MM.1S (cell line): ENCODE data around the gene GAGE10.
"Not testable (repeated sequence)": the region's sequence is repeated elsewhere in the genome, so short reads cannot be mapped to it uniquely, and the experiment has no call there.

Source experiments
- DNase-seq: peaks from one replicate; pipeline ENCODE4 v3.0.0-alpha.2; 2015
- H2AFZ ChIP-seq: fragments of 300-600 bp; sonication (generic); 2 replicates; pipeline ENCODE4 v1.6.0; 2016; ENCODE audit warnings: antibody characterized with exemption, low read length
- H3F3A ChIP-seq: fragments of 300-600 bp; sonication (generic); 2 replicates; pipeline ENCODE4 v1.6.1; 2016; ENCODE audit warnings: mild to moderate bottlenecking, antibody characterized with exemption, low read length, moderate library complexity, mixed read lengths; ENCODE audit not compliant: insufficient read depth
- H3K27ac ChIP-seq: fragments of 300-600 bp; sonication (generic); 2 replicates; pipeline ENCODE4 v1.5.1; 2016; ENCODE audit warnings: mild to moderate bottlenecking, low read length
- H3K27me3 ChIP-seq: fragments of 300-600 bp; sonication (generic); replicated peaks from 2 replicates; pipeline ENCODE4 v1.6.0; 2016; ENCODE audit warnings: low read length; ENCODE audit not compliant: insufficient read depth
- H3K36me3 ChIP-seq: fragments of 300-600 bp; sonication (generic); replicated peaks from 2 replicates; pipeline ENCODE4 v1.6.1; 2016; ENCODE audit warnings: mild to moderate bottlenecking, low read length, mixed read lengths; ENCODE audit not compliant: insufficient read depth
- H3K4me1 ChIP-seq: fragments of 300-600 bp; sonication (generic); 2 replicates; pipeline ENCODE4 v1.6.1; 2016; ENCODE audit warnings: low read length, mixed read lengths
- H3K4me2 ChIP-seq: fragments of 300-600 bp; sonication (generic); 2 replicates; pipeline ENCODE4 v1.6.0; 2016; ENCODE audit warnings: low read depth, low read length
- H3K4me3 ChIP-seq: fragments of 300-600 bp; sonication (generic); 2 replicates; pipeline ENCODE4 v1.5.1; 2016; ENCODE audit warnings: low read length, mixed read lengths
- H3K79me2 ChIP-seq: fragments of 300-600 bp; sonication (generic); 2 replicates; pipeline ENCODE4 v1.6.1; 2016; ENCODE audit warnings: mixed run types, low read length, mixed read lengths
- H3K9ac ChIP-seq: fragments of 300-600 bp; sonication (generic); 2 replicates; pipeline ENCODE4 v1.6.1; 2016; ENCODE audit warnings: low read length, mixed read lengths
- H3K9me2 ChIP-seq: fragments of 300-600 bp; sonication (generic); replicated peaks from 2 replicates; pipeline ENCODE4 v1.6.1; 2016; ENCODE audit warnings: mild to moderate bottlenecking, low read length, mixed read lengths; ENCODE audit not compliant: insufficient read depth
- H3K9me3 ChIP-seq: fragments of 300-600 bp; sonication (generic); replicated peaks from 2 replicates; pipeline ENCODE4 v1.6.1; 2016; ENCODE audit warnings: mild to moderate bottlenecking, low read length, mixed read lengths; ENCODE audit not compliant: insufficient read depth
- H4K20me1 ChIP-seq: fragments of 300-600 bp; sonication (generic); 2 replicates; pipeline ENCODE4 v1.6.1; 2016; ENCODE audit warnings: mild to moderate bottlenecking, low read length, moderate library complexity, mixed read lengths; ENCODE audit not compliant: insufficient read depth
- CTCF ChIP-seq: fragments of 300-600 bp; sonication (generic); IDR thresholded peaks from 2 replicates; pipeline ENCODE4 v1.5.1; 2016; ENCODE audit warnings: antibody characterized with exemption, low read length, mixed read lengths
- EZH2 ChIP-seq: fragments of 300-600 bp; sonication (generic); optimal IDR thresholded peaks from 2 replicates; pipeline ENCODE3; 2017; ENCODE audit warnings: low read depth, mild to moderate bottlenecking, antibody characterized with exemption, low read length, mixed read lengths
- EZH2phosphoT487 ChIP-seq: fragments of 300-600 bp; sonication (generic); IDR thresholded peaks from 2 replicates; pipeline ENCODE4 v1.6.1; 2018; ENCODE audit warnings: antibody characterized with exemption, low read length

The GAGE10 gene

GRCh38 chrX:49291615-49292337, 11.7 kb upstream of the GAGE10 start:
- H3K4me1 ChIP-seq = no peaks in the 10 kb centered on the region
- H3K9me2 ChIP-seq = no peaks in the 10 kb centered on the region
- TF ChIP-seq EZH2phosphoT487 = no peak
- TF ChIP-seq CTCF = peak; percentile 45
- no peak overlapping the region for H3K4me3 ChIP-seq
- peak; percentile 15 for DNase-seq
- H3K9ac ChIP-seq = no peak overlapping the region
- no peaks in the 10 kb centered on the region for H3K79me2 ChIP-seq
- H3F3A ChIP-seq = no peaks in the 10 kb centered on the region
- no peaks in the 10 kb centered on the region for H4K20me1 ChIP-seq
- H3K9me3 ChIP-seq = no peaks in the 10 kb centered on the region
- H3K27me3 ChIP-seq = no peaks in the 10 kb centered on the region
- no peak overlapping the region for H3K4me2 ChIP-seq
- H2AFZ ChIP-seq = no peak overlapping the region
- no peak overlapping the region for H3K27ac ChIP-seq
- H3K36me3 ChIP-seq = no peaks in the 10 kb centered on the region

GRCh38 chrX:49292400-49293362, 10.8 kb upstream of the GAGE10 start:
- Histone ChIP-seq H3K27ac (no peak overlapping the region), H3K4me1 (no peaks in the 10 kb centered on the region), H3K36me3 (no peaks in the 10 kb centered on the region), H3K4me2 (no peak overlapping the region), H3K9ac (no peak overlapping the region), H3K9me2 (no peaks in the 10 kb centered on the region), H3K4me3 (no peak overlapping the region), H2AFZ (no peak overlapping the region), H3K27me3 (no peaks in the 10 kb centered on the region), H4K20me1 (no peaks in the 10 kb centered on the region), H3K79me2 (no peaks in the 10 kb centered on the region), H3K9me3 (no peaks in the 10 kb centered on the region), H3F3A (no peaks in the 10 kb centered on the region)
- no peak for DNase-seq
- TF ChIP-seq CTCF = no peak
- TF ChIP-seq EZH2phosphoT487 = no peak

GRCh38 chrX:49299293-49299692, 4.2 kb upstream of the GAGE10 start:
- DNase-seq, H3K9me3 ChIP-seq: not testable (repeated sequence)

GRCh38 chrX:49300703-49301102, 2.7 kb upstream of the GAGE10 start:
- no peak overlapping the region for H3K4me3 ChIP-seq
- H3K36me3 ChIP-seq = no peaks in the 10 kb centered on the region

More at GRCh38 chrX:49299293-49299692, 4.2 kb upstream of the GAGE10 start:
- not testable (repeated sequence) for H3K27ac ChIP-seq, H3K9me2 ChIP-seq, H3K9ac ChIP-seq, H3K4me3 ChIP-seq, H3K27me3 ChIP-seq, H2AFZ ChIP-seq, H4K20me1 ChIP-seq, H3K36me3 ChIP-seq, H3F3A ChIP-seq, H3K79me2 ChIP-seq, H3K4me1 ChIP-seq, H3K4me2 ChIP-seq

GRCh38 chrX:49307775-49308174, 4.3 kb downstream of the GAGE10 start:
- H4K20me1 ChIP-seq, H3K9ac ChIP-seq, H3K4me3 ChIP-seq, H3K4me1 ChIP-seq, DNase-seq, H3K9me3 ChIP-seq, H3K27ac ChIP-seq, H3K4me2 ChIP-seq, H3K27me3 ChIP-seq, H3F3A ChIP-seq, H2AFZ ChIP-seq, H3K9me2 ChIP-seq, H3K36me3 ChIP-seq, H3K79me2 ChIP-seq: not testable (repeated sequence)

More at GRCh38 chrX:49300703-49301102, 2.7 kb upstream of the GAGE10 start:
- Histone ChIP-seq H3K27ac (no peak overlapping the region), H3K9me3 (no peaks in the 10 kb centered on the region), H3K4me1 (no peaks in the 10 kb centered on the region), H3K27me3 (no peaks in the 10 kb centered on the region), H3K9me2 (no peaks in the 10 kb centered on the region), H3K9ac (no peak overlapping the region), H3F3A (no peaks in the 10 kb centered on the region), H3K79me2 (no peaks in the 10 kb centered on the region), H3K4me2 (no peak overlapping the region), H4K20me1 (no peaks in the 10 kb centered on the region), H2AFZ (no peak overlapping the region)
- no peak for DNase-seq
- TF ChIP-seq EZH2phosphoT487 (no peak), EZH2 (no peak), CTCF (no peak)
